Upper lobe of left lung (tissue), 4 donors: ENCODE data around the gene HEXIM2.
A peak's percentile ranks its signal among the peaks of the same experiment; 100 is the strongest.

Experiments
- POLR2A ChIP-seq, 4 donors: fragments of 450-650 bp; IDR thresholded peaks; one replicate each; pipeline ENCODE4 v1.5.1; 2016 to 2017; ENCODE audit warnings: antibody characterized with exemption in 4 of 4, mild to moderate bottlenecking in 2 of 4
- POLR2AphosphoS5 ChIP-seq, 2 donors: sonication (generic); formaldehyde crosslinking; IDR thresholded peaks; one replicate each; pipeline ENCODE4 v1.5.1; 2017; ENCODE audit warnings: antibody characterized with exemption in 2 of 2
- TF ChIP-seq, protein P1 (sequence below), 6 experiments: fragments of 450-650 bp in 4 of 6; fragments of 200-600 bp in 2 of 6; sonication (generic) in 2 of 6; IDR thresholded peaks; one replicate each; pipeline ENCODE4 v1.5.1; 2016 to 2019; ENCODE audit warnings: antibody characterized with exemption in 6 of 6

DNA sequence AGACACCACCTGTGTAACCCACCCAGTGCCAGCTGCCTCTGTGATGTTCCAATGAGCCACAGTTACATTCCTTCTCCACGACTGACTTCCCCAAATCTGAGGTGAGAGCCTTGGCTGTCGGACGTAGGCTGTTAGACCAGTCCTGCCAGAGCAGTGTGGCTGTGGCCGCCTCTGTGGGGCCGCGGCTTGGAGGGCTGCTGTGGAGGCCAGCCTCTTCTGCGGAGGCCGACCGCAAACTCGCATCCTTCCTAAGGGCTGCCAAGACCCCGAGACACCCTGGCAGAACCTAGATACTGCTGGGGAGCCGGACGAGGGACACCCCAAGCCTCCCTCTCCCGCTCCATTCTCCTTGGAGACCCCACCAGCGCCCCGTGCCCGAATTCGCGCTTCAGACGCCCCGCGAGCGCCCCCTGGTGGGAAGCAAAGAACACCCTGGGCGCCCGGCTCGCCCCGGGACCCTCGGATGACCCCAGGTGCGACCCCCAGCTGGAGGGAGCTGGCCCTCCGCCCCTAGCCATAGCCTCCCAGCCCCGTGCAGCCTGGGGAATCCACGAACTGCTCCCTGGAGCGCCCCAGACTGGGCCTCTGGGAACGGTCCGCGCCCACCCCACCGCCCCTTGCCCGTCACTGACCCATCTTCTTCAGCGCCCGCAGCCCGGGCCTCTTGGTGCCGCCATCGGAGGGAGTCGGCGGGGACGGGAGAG lies 29.9 kb upstream of the HEXIM2 start:
- TF ChIP-seq POLR2AphosphoS5 (IDR thresholded peaks at IDR 0.05) (no peak), POLR2A (IDR thresholded peaks at IDR 0.05) (no peak)
- TF ChIP-seq, protein P1, sequence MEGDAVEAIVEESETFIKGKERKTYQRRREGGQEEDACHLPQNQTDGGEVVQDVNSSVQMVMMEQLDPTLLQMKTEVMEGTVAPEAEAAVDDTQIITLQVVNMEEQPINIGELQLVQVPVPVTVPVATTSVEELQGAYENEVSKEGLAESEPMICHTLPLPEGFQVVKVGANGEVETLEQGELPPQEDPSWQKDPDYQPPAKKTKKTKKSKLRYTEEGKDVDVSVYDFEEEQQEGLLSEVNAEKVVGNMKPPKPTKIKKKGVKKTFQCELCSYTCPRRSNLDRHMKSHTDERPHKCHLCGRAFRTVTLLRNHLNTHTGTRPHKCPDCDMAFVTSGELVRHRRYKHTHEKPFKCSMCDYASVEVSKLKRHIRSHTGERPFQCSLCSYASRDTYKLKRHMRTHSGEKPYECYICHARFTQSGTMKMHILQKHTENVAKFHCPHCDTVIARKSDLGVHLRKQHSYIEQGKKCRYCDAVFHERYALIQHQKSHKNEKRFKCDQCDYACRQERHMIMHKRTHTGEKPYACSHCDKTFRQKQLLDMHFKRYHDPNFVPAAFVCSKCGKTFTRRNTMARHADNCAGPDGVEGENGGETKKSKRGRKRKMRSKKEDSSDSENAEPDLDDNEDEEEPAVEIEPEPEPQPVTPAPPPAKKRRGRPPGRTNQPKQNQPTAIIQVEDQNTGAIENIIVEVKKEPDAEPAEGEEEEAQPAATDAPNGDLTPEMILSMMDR (IDR thresholded peaks at IDR 0.05), result peak; percentile 82 to 90 (median 84)
